ENCODE results near the gene CCDC201.

CCDC201 gene

DNA sequence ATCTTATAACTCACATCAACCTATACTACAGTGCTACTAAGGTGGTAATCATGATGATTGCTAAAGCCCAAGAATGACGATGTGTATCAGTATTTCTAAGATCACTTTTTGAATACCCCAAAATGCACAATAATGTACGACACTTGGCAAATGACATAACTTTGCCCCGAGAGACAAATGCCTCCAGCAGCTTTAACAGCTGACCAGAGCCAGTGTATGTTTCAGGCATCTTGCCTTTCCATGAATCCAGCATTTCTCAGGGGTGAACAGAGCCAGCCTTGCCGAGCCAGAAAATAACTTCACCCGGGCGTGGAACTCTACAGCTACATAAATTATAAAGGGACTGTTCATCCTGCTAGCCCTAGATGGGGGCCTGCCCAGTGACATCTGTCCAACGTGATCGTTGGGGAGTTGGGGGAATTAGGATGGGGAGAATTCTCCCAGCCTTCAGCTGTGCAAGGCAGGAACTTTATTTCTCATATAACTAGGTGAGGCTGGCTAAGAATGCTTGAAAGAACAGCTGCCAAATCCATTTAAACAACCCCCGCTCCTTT lies 46.4 kb upstream of the CCDC201 start:
- H3K4me3 ChIP-seq (ENCODE audit: low read depth, low read length), result no peak overlapping the region
- TF ChIP-seq, protein P1, sequence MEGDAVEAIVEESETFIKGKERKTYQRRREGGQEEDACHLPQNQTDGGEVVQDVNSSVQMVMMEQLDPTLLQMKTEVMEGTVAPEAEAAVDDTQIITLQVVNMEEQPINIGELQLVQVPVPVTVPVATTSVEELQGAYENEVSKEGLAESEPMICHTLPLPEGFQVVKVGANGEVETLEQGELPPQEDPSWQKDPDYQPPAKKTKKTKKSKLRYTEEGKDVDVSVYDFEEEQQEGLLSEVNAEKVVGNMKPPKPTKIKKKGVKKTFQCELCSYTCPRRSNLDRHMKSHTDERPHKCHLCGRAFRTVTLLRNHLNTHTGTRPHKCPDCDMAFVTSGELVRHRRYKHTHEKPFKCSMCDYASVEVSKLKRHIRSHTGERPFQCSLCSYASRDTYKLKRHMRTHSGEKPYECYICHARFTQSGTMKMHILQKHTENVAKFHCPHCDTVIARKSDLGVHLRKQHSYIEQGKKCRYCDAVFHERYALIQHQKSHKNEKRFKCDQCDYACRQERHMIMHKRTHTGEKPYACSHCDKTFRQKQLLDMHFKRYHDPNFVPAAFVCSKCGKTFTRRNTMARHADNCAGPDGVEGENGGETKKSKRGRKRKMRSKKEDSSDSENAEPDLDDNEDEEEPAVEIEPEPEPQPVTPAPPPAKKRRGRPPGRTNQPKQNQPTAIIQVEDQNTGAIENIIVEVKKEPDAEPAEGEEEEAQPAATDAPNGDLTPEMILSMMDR (IDR thresholded peaks at IDR 0.05; ENCODE audit: insufficient read depth, low read depth, low read length, missing control alignments), result no peak
- DNase-seq (ENCODE audit: low read depth), result no peak

DNA sequence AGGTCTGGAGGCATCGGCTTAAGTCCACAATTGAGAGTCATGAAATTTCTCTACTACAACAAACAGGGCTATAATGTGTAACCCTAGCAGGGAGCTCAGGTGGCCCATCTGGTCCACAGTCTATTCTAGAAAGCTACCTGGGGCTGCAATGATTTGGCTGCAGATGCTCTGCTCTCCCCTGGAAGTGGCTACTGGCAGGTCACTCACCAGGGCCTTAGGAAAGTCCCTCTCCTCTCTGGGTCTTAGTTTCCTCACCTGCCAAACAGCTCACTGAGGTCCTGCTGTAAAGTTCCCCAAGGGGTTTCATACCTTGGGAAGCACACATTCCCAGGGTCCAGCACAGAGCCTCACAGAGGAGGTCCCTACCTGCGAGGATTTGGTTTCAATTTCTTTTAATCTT lies 45.7 kb upstream of the CCDC201 start:
- TF ChIP-seq, protein P1 (IDR thresholded peaks at IDR 0.05; ENCODE audit: insufficient read depth, low read depth, low read length, missing control alignments), result no peak
- no peak for DNase-seq (ENCODE audit: low read depth)
- H3K4me3 ChIP-seq (ENCODE audit: low read depth, low read length), result no peak overlapping the region

- TF ChIP-seq, protein P1 (IDR thresholded peaks at IDR 0.05; ENCODE audit: insufficient read depth, low read depth, low read length, missing control alignments), result peak; percentile 93
- H3K4me3 ChIP-seq (ENCODE audit: low read depth, low read length), result no peak overlapping the region
- peak; percentile 74 for DNase-seq (ENCODE audit: low read depth)
Observed at GRCh38 chr7:45917658-45918057, 44.8 kb upstream of the CCDC201 start.

DNA sequence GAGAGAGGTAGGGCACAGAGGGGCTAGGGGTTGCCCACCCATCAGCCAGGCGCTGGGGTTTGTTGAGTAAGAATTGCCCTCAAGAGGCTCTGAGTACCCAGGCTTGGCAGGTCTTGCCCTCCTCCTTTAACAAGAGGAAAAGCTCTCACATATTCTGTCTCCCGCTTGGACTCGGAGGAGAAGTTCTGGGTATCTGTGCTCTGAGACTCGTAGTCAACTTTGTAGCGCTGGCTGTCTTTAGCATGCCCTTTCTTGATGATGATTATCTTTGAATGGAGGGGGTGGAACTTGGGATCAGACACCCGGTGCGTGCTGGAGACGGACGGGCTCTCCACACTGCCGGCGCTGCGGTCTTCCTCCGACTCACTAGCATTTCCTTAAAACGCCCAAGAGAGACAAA lies 44.2 kb upstream of the CCDC201 start:
- TF ChIP-seq, protein P1 (IDR thresholded peaks at IDR 0.05; ENCODE audit: insufficient read depth, low read depth, low read length, missing control alignments), result no peak
- no peak overlapping the region for H3K4me3 ChIP-seq (ENCODE audit: low read depth, low read length)
- DNase-seq (ENCODE audit: low read depth), result no peak

DNA sequence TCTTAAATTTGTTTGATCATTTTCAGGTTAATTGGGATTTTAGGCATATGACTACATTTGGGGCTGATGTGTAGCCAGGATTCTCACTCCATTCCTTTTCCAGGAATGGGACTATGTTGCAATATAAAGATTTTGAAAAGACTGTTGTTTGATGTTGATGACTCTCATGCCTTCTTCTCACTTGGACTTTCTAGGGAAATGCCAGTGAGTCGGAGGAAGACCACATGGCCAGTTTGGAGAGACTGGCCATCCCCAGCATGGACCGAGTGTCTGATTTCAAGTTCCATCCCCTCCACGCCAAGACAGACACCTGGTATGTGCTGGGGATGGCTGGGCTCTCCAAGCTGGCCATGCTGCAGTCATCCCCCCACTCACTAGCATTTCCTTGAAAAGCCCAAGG lies 42.7 kb upstream of the CCDC201 start:
- no peak overlapping the region for H3K4me3 ChIP-seq (ENCODE audit: low read depth, low read length)
- TF ChIP-seq, protein P1 (IDR thresholded peaks at IDR 0.05; ENCODE audit: insufficient read depth, low read depth, low read length, missing control alignments), result no peak
- no peak for DNase-seq (ENCODE audit: low read depth)

DNA sequence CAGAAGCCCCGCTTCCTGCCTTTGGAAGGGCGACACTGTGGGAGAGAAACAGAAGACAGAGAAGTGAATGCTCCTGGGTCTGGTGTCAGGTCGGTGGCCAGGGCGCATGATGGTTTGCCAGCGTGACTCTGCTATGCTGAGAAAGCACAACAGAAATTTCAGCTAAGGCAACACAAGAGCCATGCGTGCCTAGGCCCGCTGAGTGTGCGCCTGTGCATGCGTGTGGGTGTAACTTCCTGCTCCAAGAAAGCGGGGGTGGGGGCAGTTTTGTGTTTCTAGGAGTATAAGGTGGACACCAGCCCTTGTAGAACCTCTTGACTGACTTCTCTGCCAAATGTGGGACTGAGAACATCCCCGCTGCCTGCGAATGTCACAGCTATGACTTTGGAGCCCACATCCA lies 42.0 kb upstream of the CCDC201 start:
- TF ChIP-seq, protein P1 (IDR thresholded peaks at IDR 0.05; ENCODE audit: insufficient read depth, low read depth, low read length, missing control alignments), result no peak
- H3K4me3 ChIP-seq (ENCODE audit: low read depth, low read length), result no peak overlapping the region
- DNase-seq (ENCODE audit: low read depth), result no peak

- TF ChIP-seq, protein P1 (IDR thresholded peaks at IDR 0.05; ENCODE audit: insufficient read depth, low read depth, low read length, missing control alignments), result no peak
- DNase-seq (ENCODE audit: low read depth), result no peak
- H3K4me3 ChIP-seq (ENCODE audit: low read depth, low read length), result no peak overlapping the region
Observed at GRCh38 chr7:45912972-45913371, 40.1 kb upstream of the CCDC201 start.
